NCI-H82 treated with DMSO at 0.1 percent for 48 hours (cell line): ENCODE data around the gene KLF15.

Source experiments
- DNase-seq: peaks from one replicate; lab custom pipeline; 2025; ENCODE audit not compliant: unreplicated experiment; lab: John Stamatoyannopoulos, UW

Gene KLF15

GRCh38 chr3:126322181-126322967, 34.8 kb downstream of the KLF15 start:
- DNase-seq = no peak

GRCh38 chr3:126321490-126321889, 35.7 kb downstream of the KLF15 start:
- DNase-seq = no peak

GRCh38 chr3:126320517-126321293, 36.5 kb downstream of the KLF15 start:
- no peak for DNase-seq

- DNase-seq = no peak
Measured at GRCh38 chr3:126319701-126320295, 37.4 kb downstream of the KLF15 start.

GRCh38 chr3:126317029-126317996, 39.9 kb downstream of the KLF15 start:
- no peak for DNase-seq

- DNase-seq = no peak
Measured at GRCh38 chr3:126316501-126316939, 40.7 kb downstream of the KLF15 start.

- no peak for DNase-seq
Measured at GRCh38 chr3:126316031-126316461, 41.2 kb downstream of the KLF15 start.

GRCh38 chr3:126314790-126315658, 42.2 kb downstream of the KLF15 start:
- no peak for DNase-seq

- DNase-seq = no peak
Measured at GRCh38 chr3:126314305-126314789, 42.9 kb downstream of the KLF15 start.

- DNase-seq = no peak
Measured at GRCh38 chr3:126313580-126314304, 43.5 kb downstream of the KLF15 start.

- DNase-seq = no peak
Measured at GRCh38 chr3:126313166-126313565, 44.0 kb downstream of the KLF15 start.

GRCh38 chr3:126312341-126312740, 44.9 kb downstream of the KLF15 start:
- DNase-seq = no peak

- no peak for DNase-seq
Measured at GRCh38 chr3:126311338-126311978, 45.8 kb downstream of the KLF15 start.

GRCh38 chr3:126310816-126311215, 46.4 kb downstream of the KLF15 start:
- DNase-seq = no peak

GRCh38 chr3:126309861-126310655, 47.1 kb downstream of the KLF15 start:
- no peak for DNase-seq

- DNase-seq = no peak
Measured at GRCh38 chr3:126309165-126309564, 48.0 kb downstream of the KLF15 start.

GRCh38 chr3:126308394-126309125, 48.6 kb downstream of the KLF15 start:
- DNase-seq = no peak
